HG03108 (cell line): ENCODE measurements around the gene CCDC179.
A peak's percentile ranks its signal among the peaks of the same experiment; 100 is the strongest.

Experiments used
- ATAC-seq: cut with Tn5 transposase; IDR thresholded peaks from one replicate; pipeline ENCODE4 v1.9.1; 2021; ENCODE audit warnings: moderate library complexity; ENCODE audit not compliant: unreplicated experiment

The CCDC179 gene

GRCh38 chr11:22808571-22809197 lies 51.6 kb downstream of the CCDC179 start:
- peak; percentile 12 for ATAC-seq

GRCh38 chr11:22807855-22808570 lies 52.3 kb downstream of the CCDC179 start:
- peak; percentile 94 for ATAC-seq

- ATAC-seq: no peak
Measured at GRCh38 chr11:22807391-22807790, 52.9 kb downstream of the CCDC179 start.

- ATAC-seq: no peak
Measured at GRCh38 chr11:22802861-22803260, 57.4 kb downstream of the CCDC179 start.

- ATAC-seq: no peak
Measured at GRCh38 chr11:22800482-22800881, 59.8 kb downstream of the CCDC179 start.

GRCh38 chr11:22798901-22799300 lies 61.4 kb downstream of the CCDC179 start:
- no peak for ATAC-seq

- ATAC-seq: no peak
Measured at GRCh38 chr11:22797047-22797446, 63.2 kb downstream of the CCDC179 start.
